HUES48 (cell line): ENCODE results near the gene RFTN1.

Experiments
- H3K27ac ChIP-seq: one replicate; pipeline ENCODE4 v1.7.0; 2013; ENCODE audit warnings: low read depth, low read length, inconsistent platforms
- H3K27me3 ChIP-seq: 2 replicates; pipeline ENCODE4 v1.6.1; 2013; ENCODE audit warnings: mild to moderate bottlenecking, low read length; ENCODE audit not compliant: control insufficient read depth, insufficient read depth
- H3K36me3 ChIP-seq: 2 replicates; pipeline ENCODE4 v1.6.1; 2013; ENCODE audit warnings: low read length; ENCODE audit not compliant: control insufficient read depth, insufficient read depth
- H3K4me1 ChIP-seq: 2 replicates; pipeline ENCODE4 v1.6.1; 2013; ENCODE audit warnings: mild to moderate bottlenecking, low read length; ENCODE audit not compliant: control insufficient read depth, insufficient read depth
- H3K4me3 ChIP-seq: 2 replicates; pipeline ENCODE4 v1.5.1; 2013; ENCODE audit warnings: mild to moderate bottlenecking, low read depth, low read length
- H3K9ac ChIP-seq: 2 replicates; pipeline ENCODE4 v1.6.1; 2013; ENCODE audit warnings: mild to moderate bottlenecking, low read depth, low read length, moderate library complexity
- H3K9me3 ChIP-seq: 2 replicates; pipeline ENCODE4 v1.6.1; 2013; ENCODE audit warnings: low read length; ENCODE audit not compliant: control insufficient read depth, insufficient read depth

RFTN1 gene

GRCh38 chr3:16286161-16286560 is 227.3 kb downstream of the RFTN1 start:
- Histone ChIP-seq H3K27me3 (no peaks in the 10 kb centered on the region), H3K36me3 (peaks cover 63% of the 10 kb centered on the region), H3K4me3 (no peak overlapping the region), H3K9me3 (no peaks in the 10 kb centered on the region), H3K4me1 (no peaks in the 10 kb centered on the region), H3K27ac (no peak overlapping the region), H3K9ac (no peak overlapping the region)

DNA sequence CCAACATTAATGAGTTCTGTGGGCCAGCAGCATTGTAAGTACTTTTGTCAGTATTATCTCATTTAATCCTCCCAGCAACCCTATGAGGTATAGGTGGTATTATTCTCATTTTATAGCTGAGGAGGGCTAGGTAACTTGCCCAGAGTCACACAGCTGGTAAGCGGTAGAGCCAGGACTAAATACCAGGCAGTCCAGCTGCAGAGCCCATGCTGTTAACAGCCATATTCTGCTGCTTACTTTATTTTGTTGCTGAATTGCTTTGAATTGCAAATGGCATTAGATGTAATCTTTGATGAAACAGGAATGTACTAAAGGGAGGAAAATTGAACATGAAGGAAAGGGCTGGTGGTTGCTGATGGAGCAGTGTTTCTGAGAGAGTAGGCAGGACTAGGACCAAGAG is 228.9 kb downstream of the RFTN1 start:
- Histone ChIP-seq H3K36me3 (peaks cover 66% of the 10 kb centered on the region), H3K27ac (no peak overlapping the region), H3K4me3 (no peak overlapping the region), H3K27me3 (no peaks in the 10 kb centered on the region), H3K4me1 (no peaks in the 10 kb centered on the region), H3K9me3 (no peaks in the 10 kb centered on the region), H3K9ac (no peak overlapping the region)

DNA sequence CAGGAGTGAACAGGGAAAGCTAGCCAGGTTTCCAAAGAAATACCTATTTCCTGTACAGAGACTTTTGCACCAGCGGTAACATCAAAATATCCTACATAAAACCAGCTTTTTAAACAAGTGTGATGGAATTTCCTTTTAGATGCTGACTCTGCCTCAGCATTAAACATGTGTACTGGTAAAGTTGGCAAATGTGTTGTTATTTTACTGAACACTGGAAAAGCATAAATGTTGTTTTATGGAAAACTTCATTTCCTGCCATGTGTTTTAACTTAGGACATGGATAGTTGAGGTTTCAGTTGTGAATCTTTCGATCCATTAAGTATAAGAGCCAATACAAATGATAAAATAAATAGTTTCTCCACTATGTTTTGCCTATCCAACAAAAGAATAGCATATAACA is 232.8 kb downstream of the RFTN1 start:
- Histone ChIP-seq H3K36me3 (peaks cover 55% of the 10 kb centered on the region), H3K9me3 (no peaks in the 10 kb centered on the region), H3K9ac (no peak overlapping the region), H3K4me3 (no peak overlapping the region), H3K4me1 (no peaks in the 10 kb centered on the region), H3K27me3 (no peaks in the 10 kb centered on the region), H3K27ac (no peak overlapping the region)

- Histone ChIP-seq H3K9me3 (no peaks in the 10 kb centered on the region), H3K36me3 (peaks cover 65% of the 10 kb centered on the region), H3K27me3 (no peaks in the 10 kb centered on the region), H3K27ac (no peak overlapping the region), H3K4me1 (no peaks in the 10 kb centered on the region), H3K9ac (no peak overlapping the region), H3K4me3 (no peak overlapping the region)
These were observed 234.3 kb downstream of the RFTN1 start for GRCh38 chr3:16279010-16279801.

- no peak overlapping the region for H3K9ac ChIP-seq
- H3K4me1 ChIP-seq = no peaks in the 10 kb centered on the region
- H3K36me3 ChIP-seq = peaks cover 65% of the 10 kb centered on the region
- no peak overlapping the region for H3K4me3 ChIP-seq
- H3K27ac ChIP-seq = no peak overlapping the region
- no peaks in the 10 kb centered on the region for H3K9me3 ChIP-seq
- no peaks in the 10 kb centered on the region for H3K27me3 ChIP-seq
These were observed 236.0 kb downstream of the RFTN1 start for GRCh38 chr3:16277471-16277870.

GRCh38 chr3:16273867-16274266 is 239.6 kb downstream of the RFTN1 start:
- H3K4me3 ChIP-seq = no peak overlapping the region
- no peaks in the 10 kb centered on the region for H3K9me3 ChIP-seq
- no peak overlapping the region for H3K9ac ChIP-seq
- no peak overlapping the region for H3K27ac ChIP-seq
- H3K4me1 ChIP-seq = no peaks in the 10 kb centered on the region
- H3K27me3 ChIP-seq = no peaks in the 10 kb centered on the region
- H3K36me3 ChIP-seq = peaks cover 85% of the 10 kb centered on the region

GRCh38 chr3:16272588-16272987 is 240.9 kb downstream of the RFTN1 start:
- H3K36me3 ChIP-seq = peaks cover 73% of the 10 kb centered on the region
- H3K4me1 ChIP-seq = no peaks in the 10 kb centered on the region
- H3K27ac ChIP-seq = no peak overlapping the region
- no peak overlapping the region for H3K9ac ChIP-seq
- H3K9me3 ChIP-seq = no peaks in the 10 kb centered on the region
- no peak overlapping the region for H3K4me3 ChIP-seq
- H3K27me3 ChIP-seq = no peaks in the 10 kb centered on the region

- H3K4me3 ChIP-seq = no peak overlapping the region
- 0 out of 2 replicates have a peak, but pooled peaks cover 3% of the 10 kb centered on the region for H3K4me1 ChIP-seq
- peaks cover 65% of the 10 kb centered on the region for H3K36me3 ChIP-seq
These were observed 242.6 kb downstream of the RFTN1 start for GRCh38 chr3:16270855-16271254.

GRCh38 chr3:16266714-16267113 is 246.8 kb downstream of the RFTN1 start:
- Histone ChIP-seq H3K27me3 (no peaks in the 10 kb centered on the region), H3K4me3 (no peak overlapping the region), H3K27ac (no peak overlapping the region), H3K4me1 (0 out of 2 replicates have a peak, but pooled peaks cover 5% of the 10 kb centered on the region), H3K9ac (no peak overlapping the region), H3K36me3 (peaks cover 26% of the 10 kb centered on the region), H3K9me3 (no peaks in the 10 kb centered on the region)

More at GRCh38 chr3:16270855-16271254, 242.6 kb downstream of the RFTN1 start:
- Histone ChIP-seq H3K9ac (no peak overlapping the region), H3K27me3 (no peaks in the 10 kb centered on the region), H3K9me3 (no peaks in the 10 kb centered on the region), H3K27ac (no peak overlapping the region)
